MCF 10A (cell line): ENCODE data around the gene TMEM52B. TPM values are rescaled to one million over a fixed set of nuclear protein-coding genes. Genes with fewer than 3 reads are reported as not detected.
A peak's percentile ranks its signal among the peaks of the same experiment; 100 is the strongest.
"Not testable (repeated sequence)": the region's sequence is repeated elsewhere in the genome, so short reads cannot be mapped to it uniquely, and the experiment has no call there.

ENCODE experiments used
- BruUV-seq: library from RNA; stranded (reverse); fragments of 400-500 nt; replicated peaks from 2 replicates; lab custom pipeline; 2021; lab: Mats Ljungman, UMichigan
- CTCF ChIA-PET: fragments of 300-600 bp; sonication (Branson Sonifier 250); formaldehyde crosslinking; extraction: SDS; loops from one replicate; lab custom pipeline; 2021; ENCODE audit warnings: antibody characterized with exemption, inconsistent platforms; lab: Yijun Ruan, JAX
- POLR2A ChIA-PET: fragments of 300-600, 350-650 bp; sonication (Branson Sonifier 250); formaldehyde crosslinking; extraction: SDS; loops from one replicate; lab custom pipeline; 2020; ENCODE audit warnings: antibody characterized with exemption, inconsistent platforms; lab: Yijun Ruan, JAX
- DNase-seq: peaks from one replicate; pipeline ENCODE4 v3.0.0-alpha.2; 2018; ENCODE audit not compliant: unreplicated experiment
- H3K27ac Mint-ChIP-seq: one replicate; pipeline ENCODE4 v1.8.0; 2022; ENCODE audit warnings: mild to moderate bottlenecking, low read depth, mixed read lengths; ENCODE audit not compliant: unreplicated experiment
- H3K27me3 Mint-ChIP-seq: one replicate; pipeline ENCODE4 v1.8.0; 2022; ENCODE audit warnings: mixed read lengths; ENCODE audit not compliant: insufficient read depth, unreplicated experiment
- H3K36me3 Mint-ChIP-seq: one replicate; pipeline ENCODE4 v1.8.0; 2022; ENCODE audit warnings: mild to moderate bottlenecking, moderate library complexity, mixed read lengths; ENCODE audit not compliant: insufficient read depth, unreplicated experiment
- H3K4me1 Mint-ChIP-seq: one replicate; pipeline ENCODE4 v1.8.0; 2022; ENCODE audit warnings: mixed read lengths; ENCODE audit not compliant: insufficient read depth, unreplicated experiment
- H3K4me3 Mint-ChIP-seq: one replicate; pipeline ENCODE4 v1.8.0; 2022; ENCODE audit warnings: mild to moderate bottlenecking, moderate library complexity, mixed read lengths; ENCODE audit not compliant: unreplicated experiment
- H3K9me3 Mint-ChIP-seq: one replicate; pipeline ENCODE4 v1.8.0; 2022; ENCODE audit warnings: mixed read lengths; ENCODE audit not compliant: unreplicated experiment
- CTCF ChIP-seq: fragments of 200-600 bp; IDR thresholded peaks from one replicate; pipeline ENCODE4 v1.8.0; 2022; ENCODE audit warnings: antibody characterized with exemption, mild to moderate bottlenecking; ENCODE audit not compliant: unreplicated experiment
- intact Hi-C: fragments of 100-400 bp; cut with micrococcal nuclease; formaldehyde crosslinking; loops from 2 replicates; pipeline ENCODE4 v1.14.1; 2022
- total RNA-seq: library from RNA; stranded (reverse); gene quantifications from 2 replicates; pipeline ENCODE4 v1.2.3, GENCODE V29; 2022

The TMEM52B gene
- total RNA-seq, 1 experiment from 2014 or later = not detected

GRCh38 chr12:10215436-10215835 lies 36.6 kb downstream of the TMEM52B start:
- Mint-ChIP-seq H3K36me3 (peaks cover 25% of the 10 kb centered on the region), H3K27me3 (no peaks in the 10 kb centered on the region), H3K4me1 (peaks cover 25% of the 10 kb centered on the region), H3K27ac (no peak overlapping the region), H3K9me3 (no peaks in the 10 kb centered on the region), H3K4me3 (peak overlapping the region; percentile 88)
- CTCF ChIA-PET = interaction anchor here (0.6 to 1.6 kb wide), 5 partner anchors 20 to 1285 kb away, joined by 3 to 9 read pairs (median 7); partner anchors contain the start of gene CLEC12B
- intact Hi-C loops = loop anchor here (10.0 kb wide), 2 partner anchors 191 to 351 kb away; partner anchors contain the start of gene CLEC2B
- DNase-seq = no peak
- TF ChIP-seq CTCF = no peak
- POLR2A ChIA-PET = interaction anchor here (0.8 to 3.9 kb wide), 10 partner anchors 11 to 508 kb away, joined by 3 to 38 read pairs (median 10); partner anchors contain the start of genes OLR1 and YBX3
- BruUV-seq = no TSS peak

GRCh38 chr12:10215946-10216345 lies 37.1 kb downstream of the TMEM52B start:
- intact Hi-C loops = loop anchor here (10.0 kb wide), 2 partner anchors 191 to 351 kb away; partner anchors contain the start of gene CLEC2B
- not testable (repeated sequence) for H3K4me3 Mint-ChIP-seq, H3K27me3 Mint-ChIP-seq, H3K9me3 Mint-ChIP-seq, H3K27ac Mint-ChIP-seq, BruUV-seq, DNase-seq
- Mint-ChIP-seq H3K4me1 (peaks cover 26% of the 10 kb centered on the region), H3K36me3 (peaks cover 30% of the 10 kb centered on the region)
- ChIA-PET CTCF (interaction anchor here (0.6 to 1.3 kb wide), 4 partner anchors 15 to 147 kb away, joined by 3 to 4 read pairs (median 4); no protein-coding TSS in a partner anchor), POLR2A (interaction anchor here (0.6 to 2.9 kb wide), 3 partner anchors 39 to 290 kb away, joined by 3 to 11 read pairs (median 5); partner anchors contain the start of gene EIF2S3B)

- DNase-seq = no peak
- ChIA-PET POLR2A (no interaction called here), CTCF (interaction anchor here (0.8 to 1.7 kb wide), 2 partner anchors 9 to 78 kb away, joined by 3 read pairs; no protein-coding TSS in a partner anchor)
- H3K4me1 Mint-ChIP-seq = peaks cover 21% of the 10 kb centered on the region
- BruUV-seq = no TSS peak
- TF ChIP-seq CTCF = no peak
- no peak overlapping the region for H3K27ac Mint-ChIP-seq
- peaks cover 43% of the 10 kb centered on the region for H3K36me3 Mint-ChIP-seq
- H3K27me3 Mint-ChIP-seq = no peaks in the 10 kb centered on the region
- H3K4me3 Mint-ChIP-seq = no peak overlapping the region
- intact Hi-C loops = loop anchor here (10.0 kb wide), 2 partner anchors 193 to 353 kb away; partner anchors contain the start of gene CLEC2B
- H3K9me3 Mint-ChIP-seq = no peaks in the 10 kb centered on the region
These were observed 39.2 kb downstream of the TMEM52B start for GRCh38 chr12:10218021-10218420.

GRCh38 chr12:10220398-10221077 lies 41.7 kb downstream of the TMEM52B start:
- no peak for TF ChIP-seq CTCF
- Mint-ChIP-seq H3K4me3 (no peak overlapping the region), H3K36me3 (peaks cover 58% of the 10 kb centered on the region), H3K27ac (no peak overlapping the region), H3K27me3 (no peaks in the 10 kb centered on the region), H3K9me3 (no peaks in the 10 kb centered on the region), H3K4me1 (peaks cover 8% of the 10 kb centered on the region)
- no TSS peak for BruUV-seq
- DNase-seq = peak; percentile 79
- POLR2A ChIA-PET = interaction anchor here (3.3 kb wide), 1 partner anchor 7 kb away, joined by 15 read pairs; the partner anchor contains the start of gene GABARAPL1
- CTCF ChIA-PET = interaction anchor here (0.9 to 1.6 kb wide), 2 partner anchors 12 to 110 kb away, joined by 4 read pairs; no protein-coding TSS in a partner anchor
- intact Hi-C loops = no loop called here
